OCI-LY1 (cell line): ENCODE results near the gene SEC14L1.

Experiments used
- H2AFZ ChIP-seq: fragments of 200-600 bp; sonication (generic), shearing (Covaris generic); 2 replicates; pipeline ENCODE4 v1.6.0; 2014; ENCODE audit warnings: antibody characterized with exemption, mild to moderate bottlenecking, low read length
- H3F3A ChIP-seq: fragments of 200-600 bp; sonication (generic), shearing (Covaris generic); 2 replicates; pipeline ENCODE4 v1.6.0; 2014; ENCODE audit warnings: mild to moderate bottlenecking, antibody characterized with exemption, low read length, moderate library complexity; ENCODE audit not compliant: insufficient read depth
- H3K27ac ChIP-seq: fragments of 200-600 bp; sonication (generic); 2 replicates; pipeline ENCODE4 v1.5.1; 2014; ENCODE audit warnings: low read length, mixed run types, mild to moderate bottlenecking, low read depth; ENCODE audit not compliant: poor library complexity, severe bottlenecking
- H3K27me3 ChIP-seq: fragments of 200-600 bp; sonication (generic); 2 replicates; pipeline ENCODE4 v1.6.0; 2014; ENCODE audit warnings: antibody characterized with exemption, mild to moderate bottlenecking, low read length, moderate library complexity; ENCODE audit not compliant: insufficient read depth
- H3K36me3 ChIP-seq: fragments of 200-600 bp; sonication (generic); 2 replicates; pipeline ENCODE4 v1.6.1; 2014; ENCODE audit warnings: mild to moderate bottlenecking, antibody characterized with exemption, low read length, moderate library complexity, mixed read lengths; ENCODE audit not compliant: insufficient read depth
- H3K4me1 ChIP-seq: fragments of 200-600 bp; sonication (generic); 2 replicates; pipeline ENCODE4 v1.5.1; 2014; ENCODE audit warnings: mild to moderate bottlenecking, low read length, moderate library complexity; ENCODE audit not compliant: insufficient read depth, severe bottlenecking
- H3K4me2 ChIP-seq: fragments of 200-600 bp; sonication (generic), shearing (Covaris generic); 2 replicates; pipeline ENCODE4 v1.6.1; 2014; ENCODE audit warnings: low read length
- H3K4me3 ChIP-seq: fragments of 200-600 bp; sonication (generic); 2 replicates; pipeline ENCODE4 v1.5.1; 2014; ENCODE audit warnings: low read length, low read depth, mild to moderate bottlenecking, mixed read lengths; ENCODE audit not compliant: poor library complexity, severe bottlenecking
- H3K79me2 ChIP-seq: fragments of 200-600 bp; shearing (Covaris generic); 2 replicates; pipeline ENCODE4 v1.6.1; 2016; ENCODE audit warnings: mixed run types, low read length, mixed read lengths; ENCODE audit not compliant: insufficient read depth
- H3K9ac ChIP-seq: fragments of 200-600 bp; sonication (generic), shearing (Covaris generic); 2 replicates; pipeline ENCODE4 v1.6.1; 2014; ENCODE audit warnings: mild to moderate bottlenecking, low read length, mixed read lengths
- H3K9me2 ChIP-seq: fragments of 200-600 bp; sonication (generic), shearing (Covaris generic); 2 replicates; pipeline ENCODE4 v1.6.1; 2014; ENCODE audit warnings: low read depth, mild to moderate bottlenecking, low read length, mixed read lengths
- H3K9me3 ChIP-seq: fragments of 200-600 bp; shearing (Covaris generic); 2 replicates; pipeline ENCODE4 v1.6.1; 2014; ENCODE audit warnings: low read length, mixed read lengths
- H4K20me1 ChIP-seq: fragments of 200-600 bp; sonication (generic), shearing (Covaris generic); 2 replicates; pipeline ENCODE4 v1.6.0; 2016; ENCODE audit warnings: mild to moderate bottlenecking, low read length; ENCODE audit not compliant: insufficient read depth
- CTCF ChIP-seq: fragments of 200-600 bp; sonication (generic), shearing (Covaris generic); IDR thresholded peaks from 2 replicates; pipeline ENCODE4 v1.5.1; 2017; ENCODE audit warnings: mild to moderate bottlenecking, antibody characterized with exemption, low read length, moderate library complexity, mixed read lengths
- EZH2 ChIP-seq: fragments of 200-600 bp; sonication (generic), shearing (Covaris generic); IDR thresholded peaks from 2 replicates; pipeline ENCODE4 v1.8.0; 2017; ENCODE audit warnings: borderline replicate concordance, mixed run types, mild to moderate bottlenecking, antibody characterized with exemption, low read length, moderate library complexity, mixed read lengths

The SEC14L1 gene

GRCh38 chr17:77193653-77194052 lies 52.9 kb downstream of the SEC14L1 start:
- Histone ChIP-seq H3K4me1 (peaks cover 25% of the 10 kb centered on the region), H3K9me2 (no peaks in the 10 kb centered on the region), H3K36me3 (peaks cover 79% of the 10 kb centered on the region), H3K4me2 (no peak overlapping the region), H2AFZ (no peak overlapping the region), H3K4me3 (no peak overlapping the region), H3K27ac (no peak overlapping the region), H3K9ac (no peak overlapping the region), H3K79me2 (no peaks in the 10 kb centered on the region), H3K27me3 (no peaks in the 10 kb centered on the region), H3F3A (no peaks in the 10 kb centered on the region), H4K20me1 (no peaks in the 10 kb centered on the region), H3K9me3 (no peaks in the 10 kb centered on the region)
- TF ChIP-seq EZH2 (no peak), CTCF (no peak)

- Histone ChIP-seq H3K79me2 (no peaks in the 10 kb centered on the region), H3K9me3 (no peaks in the 10 kb centered on the region), H3K27ac (no peak overlapping the region), H4K20me1 (no peaks in the 10 kb centered on the region), H3F3A (no peaks in the 10 kb centered on the region), H3K4me2 (no peak overlapping the region), H3K9ac (no peak overlapping the region), H2AFZ (no peak overlapping the region), H3K27me3 (no peaks in the 10 kb centered on the region), H3K4me3 (no peak overlapping the region), H3K9me2 (no peaks in the 10 kb centered on the region), H3K4me1 (peaks cover 20% of the 10 kb centered on the region), H3K36me3 (peaks cover 80% of the 10 kb centered on the region)
- TF ChIP-seq CTCF: no peak
- no peak for TF ChIP-seq EZH2
Observed at GRCh38 chr17:77194179-77194578, 53.4 kb downstream of the SEC14L1 start.

- TF ChIP-seq CTCF (no peak), EZH2 (no peak)
- no peaks in the 10 kb centered on the region for H3K9me2 ChIP-seq
- no peaks in the 10 kb centered on the region for H3K4me1 ChIP-seq
- H3K79me2 ChIP-seq: no peaks in the 10 kb centered on the region
- no peak overlapping the region for H2AFZ ChIP-seq
- no peaks in the 10 kb centered on the region for H4K20me1 ChIP-seq
- H3K9me3 ChIP-seq: no peaks in the 10 kb centered on the region
- no peaks in the 10 kb centered on the region for H3K27me3 ChIP-seq
- no peak overlapping the region for H3K27ac ChIP-seq
- H3K36me3 ChIP-seq: peaks cover 93% of the 10 kb centered on the region
- no peak overlapping the region for H3K4me3 ChIP-seq
- H3K4me2 ChIP-seq: no peak overlapping the region
- H3F3A ChIP-seq: no peaks in the 10 kb centered on the region
- H3K9ac ChIP-seq: no peak overlapping the region
Observed at GRCh38 chr17:77196251-77196650, 55.5 kb downstream of the SEC14L1 start.
